ENCODE measurements around the gene ADORA2A.

GRCh38 chr22:24403346-24403745 is 24.1 kb upstream of the ADORA2A start:
- TF ChIP-seq CTCF (IDR thresholded peaks at IDR 0.05; ENCODE audit: insufficient read depth, low read length) (no peak), POLR2AphosphoS5 (IDR thresholded peaks at IDR 0.05; ENCODE audit: low read depth) (no peak), REST (IDR thresholded peaks at IDR 0.05; ENCODE audit: insufficient replicate concordance, low read depth) (no peak), GABPA (IDR thresholded peaks at IDR 0.05; ENCODE audit: low read depth) (no peak), SPI1 (IDR thresholded peaks at IDR 0.05; ENCODE audit: borderline replicate concordance, low read depth) (no peak)

All from HL-60 (cell line).